Cardiac fibroblast (primary cell): ENCODE measurements around the gene DNAJC17.

Experiments used
- DNase-seq, 2 donors: peaks; one replicate each; pipeline versions ENCODE4 v3.0.0 to v3.0.0-alpha.2; 2010; ENCODE audit warnings: low read depth in 2 of 2
- H3K4me3 ChIP-seq, 2 donors: replicated peaks in 1 of 2; 1 replicate in 1 of 2; 2 replicates in 1 of 2; pipeline ENCODE4 v1.5.1; 2011; ENCODE audit warnings: low read depth in 2 of 2, low read length in 2 of 2, mild to moderate bottlenecking in 2 of 2, moderate library complexity in 1 of 2
- CTCF ChIP-seq: IDR thresholded peaks from one replicate; pipeline ENCODE4 v1.5.1; 2011; ENCODE audit warnings: low read depth, mild to moderate bottlenecking, low read length, inconsistent platforms

Gene DNAJC17

GRCh38 chr15:40746916-40747418 is 60.3 kb downstream of the DNAJC17 start:
- no peak overlapping the region for H3K4me3 ChIP-seq
- peak; percentile 54 to 84 for DNase-seq
- TF ChIP-seq CTCF: no peak

DNA sequence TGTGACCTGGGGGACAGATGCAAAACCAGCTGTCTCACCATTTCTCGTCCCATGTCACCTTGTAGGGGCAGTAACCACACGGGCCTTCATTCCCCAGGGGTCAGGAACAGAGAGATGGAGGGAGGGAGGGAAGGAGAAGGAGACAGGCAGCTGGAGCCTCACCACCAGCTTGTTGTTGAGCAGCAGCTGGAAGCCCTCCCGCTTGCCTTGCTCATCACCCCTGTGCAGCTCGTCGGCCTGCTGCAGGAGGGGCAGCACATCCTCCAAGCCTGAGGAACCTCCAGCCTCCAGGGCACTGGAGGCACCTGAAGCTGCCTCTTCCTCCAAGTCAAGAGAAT is 62.5 kb downstream of the DNAJC17 start:
- TF ChIP-seq CTCF: no peak
- DNase-seq: no peak
- H3K4me3 ChIP-seq: no peak overlapping the region

GRCh38 chr15:40743921-40744814 is 63.1 kb downstream of the DNAJC17 start:
- TF ChIP-seq CTCF: no peak
- DNase-seq: peak; percentile 70 to 91
- H3K4me3 ChIP-seq: no peak overlapping the region

DNA sequence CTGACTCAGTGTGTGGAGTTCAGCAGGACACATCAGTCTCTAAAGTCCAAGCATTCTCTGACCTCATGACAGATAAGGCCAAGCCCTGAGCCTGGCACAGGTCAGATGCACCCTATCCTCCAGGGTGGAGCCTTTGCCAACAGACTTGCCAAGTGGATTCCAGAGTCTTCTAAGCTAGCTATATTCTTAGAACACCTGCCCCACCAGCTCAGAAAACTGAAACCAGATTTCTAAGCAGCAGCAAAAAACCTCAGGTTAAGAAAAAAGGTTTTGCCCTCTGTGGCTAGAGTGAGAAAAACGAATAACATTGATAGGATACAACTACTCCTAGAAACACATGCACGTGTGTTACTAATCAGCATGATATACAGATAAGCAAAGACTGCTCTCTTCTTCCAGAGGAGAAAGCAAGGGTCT is 63.8 kb downstream of the DNAJC17 start:
- no peak overlapping the region for H3K4me3 ChIP-seq
- no peak for DNase-seq
- no peak for TF ChIP-seq CTCF

- no peak for TF ChIP-seq CTCF
- no peak for DNase-seq
- H3K4me3 ChIP-seq: no peak overlapping the region
Observed at GRCh38 chr15:40739854-40740253, 67.4 kb downstream of the DNAJC17 start.

DNA sequence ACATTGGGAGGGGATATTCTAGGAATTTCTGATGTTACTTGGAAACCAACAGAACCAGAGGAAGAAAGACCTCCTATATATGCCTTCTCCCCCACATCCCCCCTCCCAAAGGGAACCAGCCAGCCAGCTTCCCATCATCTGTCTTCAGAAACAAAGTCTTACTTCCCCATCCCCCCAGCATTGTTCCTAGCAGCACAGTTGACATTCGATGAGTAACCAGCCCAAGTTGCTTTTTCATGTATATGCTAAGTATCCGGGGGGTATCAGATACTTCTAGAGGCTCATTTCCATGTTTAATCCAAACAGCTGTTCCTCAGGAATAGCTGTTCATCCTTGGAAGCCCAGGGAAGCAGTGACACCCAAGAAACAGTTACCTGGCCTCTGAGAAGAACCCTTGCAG is 68.2 kb downstream of the DNAJC17 start:
- no peak for DNase-seq
- H3K4me3 ChIP-seq: no peak overlapping the region
- no peak for TF ChIP-seq CTCF
